ENCODE measurements around the gene TSHZ2. TPM values are rescaled to one million over a fixed set of nuclear protein-coding genes. Genes with fewer than 3 reads are reported as not detected.

TSHZ2 gene
- total RNA-seq, 1 experiment from 2014 or later, result 0.07 TPM

DNA sequence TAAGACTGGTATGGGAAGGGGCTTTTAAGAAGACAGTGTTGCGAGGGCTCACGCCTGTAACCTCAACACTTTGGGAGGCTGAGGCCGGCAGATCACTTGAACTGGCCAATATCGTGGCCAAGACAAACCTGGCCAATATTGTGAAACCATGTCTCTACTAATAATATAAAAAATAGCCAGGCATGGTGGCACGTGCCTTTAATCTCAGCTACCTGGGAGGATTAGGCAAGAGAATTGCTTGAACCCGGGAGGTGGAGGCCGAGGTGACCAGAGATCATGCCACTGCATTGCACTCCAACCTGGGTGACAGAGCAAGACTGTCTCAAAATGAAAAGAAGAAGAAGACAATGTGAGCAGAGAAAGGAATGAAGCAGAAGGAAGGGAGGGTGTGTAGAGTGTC lies 242.2 kb downstream of the TSHZ2 start:
- no TSS peak for BruUV-seq (replicated peaks)
- intact Hi-C loops (cut with micrococcal nuclease), result loop anchor here (10.0 kb wide), 1 partner anchor 900 kb away; no protein-coding TSS in a partner anchor
- H3K4me1 ChIP-seq (ENCODE audit: control insufficient read depth in 1 of 2, insufficient read depth in 2 of 2, low read length in 2 of 2), result no peaks in the 10 kb centered on the region
- no peak overlapping the region for H3K4me2 ChIP-seq (ENCODE audit: low read length)
- TF ChIP-seq POLR2AphosphoS5 (IDR thresholded peaks at IDR 0.05; ENCODE audit: low read depth, low read length) (no peak), EZH2 (IDR thresholded peaks at IDR 0.05) (no peak), EZH2phosphoT487 (IDR thresholded peaks at IDR 0.05; ENCODE audit: borderline replicate concordance) (no peak), ELF1 (IDR thresholded peaks at IDR 0.05; ENCODE audit: borderline replicate concordance, low read depth) (no peak), YY1 (IDR thresholded peaks at IDR 0.05; ENCODE audit: extremely low read depth, insufficient replicate concordance, low read depth, low read length) (no peak)
- H4K20me1 ChIP-seq (ENCODE audit: insufficient read depth), result no peaks in the 10 kb centered on the region
- ChIA-PET RAD21 (ENCODE audit: low non-redundant PET in 1 of 2, low total read pairs in 2 of 2, uncharacterized antibody in 2 of 2, unreplicated experiment in 2 of 2) (no interaction called here), POLR2A (no interaction called here), CTCF (no interaction called here)
- H3K4me3 ChIP-seq (replicated peaks in 1 of 2; ENCODE audit: low read depth in 1 of 2, low read length in 2 of 2), result no peak overlapping the region
- no peak overlapping the region for H3K27ac ChIP-seq (ENCODE audit: low read depth, low read length)
- no peaks in the 10 kb centered on the region for H3K79me2 ChIP-seq (ENCODE audit: insufficient read depth, low read length)
- no peak overlapping the region for H3K9ac ChIP-seq (ENCODE audit: low read length)
- ATAC-seq, result no peak
- DNase-seq (ENCODE audit: low read depth, low spot score), result no peak
- H2AFZ ChIP-seq (ENCODE audit: low read depth, low read length, poor library complexity, severe bottlenecking), result no peak overlapping the region
- H3K27me3 ChIP-seq (ENCODE audit: insufficient read depth, low read length), result peaks cover 31% of the 10 kb centered on the region
- H3K9me3 ChIP-seq (ENCODE audit: control insufficient read depth in 1 of 2, insufficient read depth in 1 of 2, low read depth in 1 of 2, low read length in 2 of 2), result no peaks in the 10 kb centered on the region
- no peaks in the 10 kb centered on the region for H3K36me3 ChIP-seq (ENCODE audit: control insufficient read depth in 1 of 2, insufficient read depth in 2 of 2, low read length in 2 of 2)
- no peaks in the 10 kb centered on the region for H3K9me2 ChIP-seq (ENCODE audit: insufficient read depth)

DNA sequence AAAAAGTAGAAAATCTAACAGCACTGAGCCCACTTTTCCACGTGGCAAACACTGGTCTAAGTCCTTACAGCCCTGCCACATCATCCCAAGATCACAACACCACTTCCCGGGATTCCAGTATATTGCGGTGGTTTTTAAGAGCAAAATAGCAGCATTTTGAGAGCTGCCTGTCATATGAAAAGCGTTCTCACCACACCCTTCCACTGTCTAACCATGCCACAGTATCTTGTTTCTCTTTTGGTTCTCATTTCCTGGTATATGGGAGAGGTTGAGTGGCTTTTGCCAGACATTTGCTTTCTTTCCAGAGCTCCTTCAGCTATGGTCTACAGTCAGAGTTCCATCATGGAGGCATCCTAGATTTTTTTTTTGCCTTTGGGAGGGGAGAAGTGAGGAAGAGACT lies 243.0 kb downstream of the TSHZ2 start:
- POLR2A ChIA-PET, result no interaction called here
- H3K27me3 ChIP-seq (ENCODE audit: insufficient read depth, low read length), result peaks cover 31% of the 10 kb centered on the region
- no TSS peak for BruUV-seq (replicated peaks)

More for the DNA sequence above, 243.0 kb downstream of the TSHZ2 start:
- Histone ChIP-seq H3K4me2 (ENCODE audit: low read length) (no peak overlapping the region), H2AFZ (ENCODE audit: low read depth, low read length, poor library complexity, severe bottlenecking) (no peak overlapping the region), H4K20me1 (ENCODE audit: insufficient read depth) (no peaks in the 10 kb centered on the region), H3K4me3 (replicated peaks in 1 of 2; ENCODE audit: low read depth in 1 of 2, low read length in 2 of 2) (no peak overlapping the region), H3K36me3 (ENCODE audit: control insufficient read depth in 1 of 2, insufficient read depth in 2 of 2, low read length in 2 of 2) (no peaks in the 10 kb centered on the region), H3K79me2 (ENCODE audit: insufficient read depth, low read length) (no peaks in the 10 kb centered on the region), H3K9me2 (ENCODE audit: insufficient read depth) (no peaks in the 10 kb centered on the region), H3K9ac (ENCODE audit: low read length) (no peak overlapping the region), H3K9me3 (ENCODE audit: control insufficient read depth in 1 of 2, insufficient read depth in 1 of 2, low read depth in 1 of 2, low read length in 2 of 2) (no peaks in the 10 kb centered on the region), H3K4me1 (ENCODE audit: control insufficient read depth in 1 of 2, insufficient read depth in 2 of 2, low read length in 2 of 2) (no peaks in the 10 kb centered on the region), H3K27ac (ENCODE audit: low read depth, low read length) (no peak overlapping the region)
- CTCF ChIA-PET, result interaction anchor here (1.7 to 1.8 kb wide), 2 partner anchors 12 to 902 kb away, joined by 7 to 8 read pairs; no protein-coding TSS in a partner anchor
- RAD21 ChIA-PET (ENCODE audit: low non-redundant PET in 1 of 2, low total read pairs in 2 of 2, uncharacterized antibody in 2 of 2, unreplicated experiment in 2 of 2), result no interaction called here
- TF ChIP-seq ZBTB33 (IDR thresholded peaks at IDR 0.05; ENCODE audit: extremely low read depth, insufficient replicate concordance, low read length), result no peak
- TF ChIP-seq POLR2A (IDR thresholded peaks at IDR 0.05; ENCODE audit: borderline replicate concordance, extremely low read depth, insufficient read depth, insufficient read length), result no peak
- no peak for TF ChIP-seq CEBPB (IDR thresholded peaks at IDR 0.05; ENCODE audit: low read depth)
- TF ChIP-seq ATF3 (IDR thresholded peaks at IDR 0.05), result no peak
- TF ChIP-seq CBX3 (IDR thresholded peaks at IDR 0.05; ENCODE audit: low read depth), result no peak
- no peak for TF ChIP-seq RAD21 (IDR thresholded peaks at IDR 0.05; ENCODE audit: low read depth)
- TF ChIP-seq, protein P1, sequence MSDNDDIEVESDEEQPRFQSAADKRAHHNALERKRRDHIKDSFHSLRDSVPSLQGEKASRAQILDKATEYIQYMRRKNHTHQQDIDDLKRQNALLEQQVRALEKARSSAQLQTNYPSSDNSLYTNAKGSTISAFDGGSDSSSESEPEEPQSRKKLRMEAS (IDR thresholded peaks at IDR 0.05), result no peak
- no peak for TF ChIP-seq SP1 (IDR thresholded peaks at IDR 0.05; ENCODE audit: low read depth)
- DNase-seq (ENCODE audit: low read depth, low spot score) (no peak), ATAC-seq (no peak)
- intact Hi-C loops (cut with micrococcal nuclease), result loop anchor here (5.0 to 10.0 kb wide), 3 partner anchors 58 to 1088 kb away; no protein-coding TSS in a partner anchor

Data from HCT116 (cell line).